22Rv1 (cell line): ENCODE measurements around the gene GABRR1.

Experiments used
- CTCF ChIP-seq: fragments of 450-650 bp; IDR thresholded peaks from 2 replicates; pipeline ENCODE4 v1.5.1; 2017; ENCODE audit warnings: mild to moderate bottlenecking
- ZFX ChIP-seq: fragments of 450-650 bp; IDR thresholded peaks from 2 replicates; pipeline ENCODE4 v1.6.1; 2017; ENCODE audit warnings: antibody characterized with exemption, borderline replicate concordance

DNA sequence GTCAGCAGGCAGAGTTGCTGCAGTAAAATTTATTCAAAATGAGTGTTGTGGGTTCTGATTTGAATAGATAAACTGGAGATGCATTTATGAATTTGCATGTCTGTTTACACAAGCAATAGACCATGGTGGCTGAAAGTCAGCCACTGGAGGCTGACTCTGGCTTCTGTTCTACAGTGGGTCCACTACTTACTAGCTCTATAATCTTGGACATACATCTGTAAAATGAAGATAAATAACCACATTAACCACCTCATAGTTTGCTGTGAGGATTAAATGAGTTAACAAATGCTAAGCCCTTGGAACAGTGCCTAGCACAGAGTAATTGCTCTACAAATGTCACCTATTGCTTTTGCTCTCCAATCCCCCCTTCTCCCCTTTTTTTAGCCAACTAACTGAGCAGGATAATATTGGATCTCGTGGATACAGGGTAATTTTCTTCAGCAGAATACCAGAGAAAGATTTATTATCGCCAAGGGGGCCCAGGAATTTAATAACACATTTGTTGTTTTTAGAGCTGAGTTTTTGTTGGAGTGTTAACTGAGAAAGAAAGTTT lies 72.7 kb downstream of the GABRR1 start:
- TF ChIP-seq CTCF (no peak), ZFX (no peak)
